Measurements from ENCODE around the gene ASIC3. TPM values are rescaled to one million over a fixed set of nuclear protein-coding genes. Genes with fewer than 3 reads are reported as not detected.
A peak's percentile ranks its signal among the peaks of the same experiment; 100 is the strongest.

Gene ASIC3
- total and polyA plus RNA-seq, 2 of the 4 experiments (the other 2 are of a cell fraction), result 0.74 TPM; not detected in 1

DNA sequence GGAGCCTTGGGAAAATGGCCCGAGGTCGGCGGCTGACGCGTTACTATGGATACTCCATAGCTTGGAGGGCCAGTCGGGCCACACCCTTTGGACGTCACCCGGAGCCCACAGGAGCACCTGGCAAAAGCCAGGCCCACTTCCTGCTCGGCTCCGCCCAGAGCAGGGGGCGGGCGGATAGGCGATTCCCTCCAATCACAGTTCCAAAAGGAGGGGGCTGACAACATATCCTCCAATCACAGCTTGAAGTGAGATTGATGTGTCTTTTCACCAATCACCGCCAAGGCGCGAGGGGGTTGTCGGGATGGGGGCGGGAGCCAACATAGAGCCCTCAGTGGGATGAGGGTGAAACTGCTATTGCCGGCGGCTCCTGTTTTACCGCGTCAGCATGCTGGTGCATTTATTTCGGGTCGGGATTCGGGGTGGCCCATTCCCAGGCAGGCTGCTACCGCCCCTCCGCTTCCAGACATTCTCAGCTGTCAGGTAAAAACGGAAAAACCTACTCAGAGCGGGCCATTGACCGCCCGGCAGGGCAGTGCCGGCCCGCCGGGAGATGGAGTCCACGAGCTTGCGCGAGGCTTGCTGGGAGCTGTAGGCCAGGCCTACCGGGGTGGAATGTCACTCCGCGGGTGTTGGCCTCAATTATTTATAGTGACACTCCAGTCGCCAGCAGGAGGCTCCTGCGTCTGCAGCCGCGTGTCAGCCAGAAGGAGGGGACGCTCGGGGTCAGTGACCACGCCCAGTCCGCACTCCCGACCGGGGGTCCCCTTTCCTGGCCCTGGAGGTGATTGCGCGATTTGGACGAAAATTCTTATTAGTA, 20.0 kb upstream of the ASIC3 start, which contains the start of gene ABCB8:
ABCB8 (plus strand) TSS at position 320 of the 817 bp plus-strand sequence; CDS start at position 386, 66 bp downstream.
- H2AK5ac ChIP-seq (ENCODE audit: low read depth, low read length), result peak within 1 kb of the TSS; percentile 23
- peak within 1 kb of the TSS; percentile 74 for H2AK9ac ChIP-seq (replicated peaks; ENCODE audit: low read depth, low read length, poor library complexity)
- peak within 1 kb of the TSS; percentile 58 for H3K9ac ChIP-seq (ENCODE audit: low read depth, low read length)
- peak within 1 kb of the TSS; percentile 77 for H3K4ac ChIP-seq (ENCODE audit: low read depth, low read length)
- no peaks in the 10 kb centered on the region for H3K4me1 ChIP-seq (ENCODE audit: control insufficient read depth, insufficient read depth, low read length)
- H2BK120ac ChIP-seq (ENCODE audit: low read depth, low read length), result peak within 1 kb of the TSS; percentile 30; the same call in 1 of the 2 replicates
- H3K79me1 ChIP-seq (ENCODE audit: low read depth in 1 of 2, low read length in 2 of 2), result peaks cover 10 to 23% of the 10 kb centered on the region in 2 experiments; a peak in 3 of 4 replicates
- H3K27ac ChIP-seq (ENCODE audit: insufficient read depth, low read length), result peak within 1 kb of the TSS; percentile 65
- H3K18ac ChIP-seq (ENCODE audit: low read depth, low read length), result no peak within 1 kb of the TSS
- H4K5ac ChIP-seq (ENCODE audit: low read depth, low read length), result peak within 1 kb of the TSS; percentile 39
- no peaks in the 10 kb centered on the region for H3K9me1 ChIP-seq (ENCODE audit: insufficient read depth, low read length)
- H3K56ac ChIP-seq (ENCODE audit: extremely low read depth, insufficient read depth, low read length), result no peak within 1 kb of the TSS
- H3K9me3 ChIP-seq (ENCODE audit: control insufficient read depth, insufficient read depth, low read length), result no peaks in the 10 kb centered on the region
- intact Hi-C loops (cut with micrococcal nuclease) (loop anchor here (1.0 to 2.0 kb wide), 2 partner anchors 58 to 83 kb away; partner anchors contain the start of gene AGAP3), in situ Hi-C loops (cut with MboI; ENCODE audit: low sequenced_read_pairs) (no loop called here), dilution Hi-C loops (cut with HindIII; ENCODE audit: low sequenced_read_pairs, unreplicated experiment) (no loop called here)
- H3K27me3 ChIP-seq (ENCODE audit: control insufficient read depth, insufficient read depth, low read length), result peaks cover 4% of the 10 kb centered on the region
- peak within 1 kb of the TSS; percentile 87; the same call in 1 of the 2 replicates for H3K14ac ChIP-seq (replicated peaks; ENCODE audit: low read depth, low read length)
- H2BK5ac ChIP-seq (ENCODE audit: low read depth, low read length, poor library complexity, severe bottlenecking), result peak within 1 kb of the TSS; percentile 65
- H3K23ac ChIP-seq (ENCODE audit: low read depth, low read length), result peak within 1 kb of the TSS; percentile 27; the same call in 1 of the 2 replicates
- ChIA-PET CTCF (interaction anchor here (0.6 to 1.2 kb wide), 6 partner anchors 10 to 85 kb away, joined by 3 to 8 read pairs (median 4); no protein-coding TSS in a partner anchor), POLR2A (ENCODE audit: unreplicated experiment) (no interaction called here)
- H4K91ac ChIP-seq (ENCODE audit: insufficient read depth, low read depth, low read length), result peak within 1 kb of the TSS; percentile 67
- H4K20me1 ChIP-seq (ENCODE audit: insufficient read depth, low read length), result no peaks in the 10 kb centered on the region
- H3K4me2 ChIP-seq (ENCODE audit: low read depth, low read length), result peak within 1 kb of the TSS; percentile 64
- WGBS, 2 experiments (ENCODE audit: extremely low coverage in 2 of 2, insufficient read length in 1 of 2), result 0% methylated on average over 19 of the region's 53 CpGs; no CpG with 5 or more reads in 1 of the 2 experiments
- TSS peak; percentile 48 for BruUV-seq (replicated peaks)
- H2AFZ ChIP-seq (replicated peaks; ENCODE audit: low read length, poor library complexity), result peak within 1 kb of the TSS; percentile 91
- H3K36me3 ChIP-seq (ENCODE audit: control insufficient read depth, insufficient read depth, low read length), result peaks cover 1% of the 10 kb centered on the region; the same call in 1 of the 2 replicates
- peak; percentile 98 for DNase-seq
- ATAC-seq (ENCODE audit: low read depth), result peak; percentile 96
- H2BK20ac ChIP-seq (ENCODE audit: low read depth, low read length), result 0 out of 2 replicates have a peak within 1 kb of the TSS, but pooled peaks have one; percentile 67
- no peak within 1 kb of the TSS for H2BK15ac ChIP-seq (ENCODE audit: low read depth, low read length)
- peak within 1 kb of the TSS; percentile 71 for H3K4me3 ChIP-seq (ENCODE audit: insufficient read depth, low read depth, low read length)
- H4K8ac ChIP-seq (ENCODE audit: low read depth in 2 of 2, low read length in 2 of 2), result peak within 1 kb of the TSS; percentile 87 to 88
- TF ChIP-seq CHD1 (IDR thresholded peaks at IDR 0.05; ENCODE audit: low read depth, low read length) (no peak), MAFK (IDR thresholded peaks at IDR 0.05; ENCODE audit: low read depth, low read length) (peak; percentile 55), NFE2L2 (IDR thresholded peaks at IDR 0.05; ENCODE audit: low read depth, low read length) (no peak), MAZ (IDR thresholded peaks at IDR 0.05; ENCODE audit: borderline replicate concordance, low read depth, low read length) (peak; percentile 86; the same call in 1 of the 2 replicates), RAD21 (IDR thresholded peaks at IDR 0.05; ENCODE audit: low read length) (peak; percentile 33), BHLHE40 (IDR thresholded peaks at IDR 0.05; ENCODE audit: low read depth, low read length) (0 out of 2 replicates have a peak, but pooled peaks have one; percentile 40), SMC3 (IDR thresholded peaks at IDR 0.05; ENCODE audit: low read depth, low read length) (no peak), FOS (IDR thresholded peaks at IDR 0.05; ENCODE audit: low read depth, low read length) (peak; percentile 65; the same call in 1 of the 2 replicates), CEBPB (IDR thresholded peaks at IDR 0.05; ENCODE audit: low read depth, low read length) (0 out of 2 replicates have a peak, but pooled peaks have one; percentile 3), POLR2A (IDR thresholded peaks at IDR 0.05; ENCODE audit: low read depth, low read length) (peak; percentile 85), USF2 (IDR thresholded peaks at IDR 0.05; ENCODE audit: low read depth, low read length) (no peak)
- TF ChIP-seq, protein P1, sequence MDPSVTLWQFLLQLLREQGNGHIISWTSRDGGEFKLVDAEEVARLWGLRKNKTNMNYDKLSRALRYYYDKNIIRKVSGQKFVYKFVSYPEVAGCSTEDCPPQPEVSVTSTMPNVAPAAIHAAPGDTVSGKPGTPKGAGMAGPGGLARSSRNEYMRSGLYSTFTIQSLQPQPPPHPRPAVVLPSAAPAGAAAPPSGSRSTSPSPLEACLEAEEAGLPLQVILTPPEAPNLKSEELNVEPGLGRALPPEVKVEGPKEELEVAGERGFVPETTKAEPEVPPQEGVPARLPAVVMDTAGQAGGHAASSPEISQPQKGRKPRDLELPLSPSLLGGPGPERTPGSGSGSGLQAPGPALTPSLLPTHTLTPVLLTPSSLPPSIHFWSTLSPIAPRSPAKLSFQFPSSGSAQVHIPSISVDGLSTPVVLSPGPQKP (IDR thresholded peaks at IDR 0.05; ENCODE audit: borderline replicate concordance, low read depth, low read length), result no peak
- TF ChIP-seq, protein P2, sequence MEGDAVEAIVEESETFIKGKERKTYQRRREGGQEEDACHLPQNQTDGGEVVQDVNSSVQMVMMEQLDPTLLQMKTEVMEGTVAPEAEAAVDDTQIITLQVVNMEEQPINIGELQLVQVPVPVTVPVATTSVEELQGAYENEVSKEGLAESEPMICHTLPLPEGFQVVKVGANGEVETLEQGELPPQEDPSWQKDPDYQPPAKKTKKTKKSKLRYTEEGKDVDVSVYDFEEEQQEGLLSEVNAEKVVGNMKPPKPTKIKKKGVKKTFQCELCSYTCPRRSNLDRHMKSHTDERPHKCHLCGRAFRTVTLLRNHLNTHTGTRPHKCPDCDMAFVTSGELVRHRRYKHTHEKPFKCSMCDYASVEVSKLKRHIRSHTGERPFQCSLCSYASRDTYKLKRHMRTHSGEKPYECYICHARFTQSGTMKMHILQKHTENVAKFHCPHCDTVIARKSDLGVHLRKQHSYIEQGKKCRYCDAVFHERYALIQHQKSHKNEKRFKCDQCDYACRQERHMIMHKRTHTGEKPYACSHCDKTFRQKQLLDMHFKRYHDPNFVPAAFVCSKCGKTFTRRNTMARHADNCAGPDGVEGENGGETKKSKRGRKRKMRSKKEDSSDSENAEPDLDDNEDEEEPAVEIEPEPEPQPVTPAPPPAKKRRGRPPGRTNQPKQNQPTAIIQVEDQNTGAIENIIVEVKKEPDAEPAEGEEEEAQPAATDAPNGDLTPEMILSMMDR (conservative IDR thresholded peaks at IDR 0.05; ENCODE audit: low read depth, low read length), result peak; percentile 44

All from IMR-90 (cell line).